8988T (cell line): ENCODE results near the gene BIRC7.

Source experiments
- DNase-seq: peaks from one replicate; pipeline ENCODE4 v3.0.0; 2011

The BIRC7 gene

GRCh38 chr20:63235399-63235983, at the start of gene BIRC7:
TSS of gene BIRC7 (plus strand) at chr20:63235905. CDS start at chr20:63236097, 192 bp downstream.
- DNase-seq: no peak

GRCh38 chr20:63186084-63186483, 49.6 kb upstream of the BIRC7 start:
- DNase-seq: no peak

GRCh38 chr20:63186528-63187316, 49.0 kb upstream of the BIRC7 start:
- peak; percentile 77 for DNase-seq

GRCh38 chr20:63187338-63188158, 48.2 kb upstream of the BIRC7 start:
- no peak for DNase-seq

- DNase-seq: no peak
Observed at GRCh38 chr20:63188159-63188442, 47.6 kb upstream of the BIRC7 start.

- DNase-seq: no peak
Observed at GRCh38 chr20:63188641-63189321, 46.9 kb upstream of the BIRC7 start.

GRCh38 chr20:63189322-63189642, 46.4 kb upstream of the BIRC7 start:
- DNase-seq: no peak

GRCh38 chr20:63189846-63190559, 45.7 kb upstream of the BIRC7 start:
- DNase-seq: no peak

GRCh38 chr20:63190828-63191227, 44.9 kb upstream of the BIRC7 start:
- no peak for DNase-seq

- no peak for DNase-seq
Observed at GRCh38 chr20:63191400-63191799, 44.3 kb upstream of the BIRC7 start.

GRCh38 chr20:63192721-63193120, 43.0 kb upstream of the BIRC7 start:
- DNase-seq: no peak

GRCh38 chr20:63194007-63194796, 41.5 kb upstream of the BIRC7 start:
- DNase-seq: no peak

GRCh38 chr20:63194797-63195173, 40.9 kb upstream of the BIRC7 start:
- no peak for DNase-seq

- no peak for DNase-seq
Observed at GRCh38 chr20:63196768-63197470, 38.8 kb upstream of the BIRC7 start.

GRCh38 chr20:63198606-63199005, 37.1 kb upstream of the BIRC7 start:
- no peak for DNase-seq

GRCh38 chr20:63202021-63202420, 33.7 kb upstream of the BIRC7 start:
- no peak for DNase-seq

GRCh38 chr20:63202811-63203526, 32.7 kb upstream of the BIRC7 start:
- DNase-seq: no peak

GRCh38 chr20:63204362-63204761, 31.3 kb upstream of the BIRC7 start:
- no peak for DNase-seq

GRCh38 chr20:63205896-63206295, 29.8 kb upstream of the BIRC7 start:
- DNase-seq: no peak

- DNase-seq: no peak
Observed at GRCh38 chr20:63206878-63207277, 28.8 kb upstream of the BIRC7 start.
